Putamen (tissue), 1 donor: ENCODE data around the gene TGFBR3L.
"Not testable (repeated sequence)": the region's sequence is repeated elsewhere in the genome, so short reads cannot be mapped to it uniquely, and the experiment has no call there.

Experiments used
- DNase-seq: peaks from one replicate; pipeline ENCODE4 v3.0.0-alpha.2; 2016; ENCODE audit warnings: low spot score

TGFBR3L gene

DNA sequence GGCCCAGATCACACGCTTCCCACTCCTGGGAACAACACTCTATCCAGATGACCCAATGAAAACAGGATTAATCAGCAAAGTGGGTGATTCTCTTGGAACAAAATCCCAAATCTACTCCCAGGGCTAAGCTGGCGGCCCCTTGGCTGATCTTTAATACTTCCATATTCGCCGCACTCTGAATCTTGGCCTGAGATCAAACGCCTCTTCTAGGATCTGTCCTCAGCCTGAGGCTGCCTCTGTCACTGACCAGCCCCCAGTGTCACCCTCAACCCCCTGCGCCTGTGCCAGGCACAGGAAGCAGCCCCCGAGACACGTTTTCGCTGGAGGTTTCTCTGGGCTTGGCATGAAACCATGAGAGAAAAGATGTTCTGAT lies 13.7 kb downstream of the TGFBR3L start:
- DNase-seq: no peak

DNA sequence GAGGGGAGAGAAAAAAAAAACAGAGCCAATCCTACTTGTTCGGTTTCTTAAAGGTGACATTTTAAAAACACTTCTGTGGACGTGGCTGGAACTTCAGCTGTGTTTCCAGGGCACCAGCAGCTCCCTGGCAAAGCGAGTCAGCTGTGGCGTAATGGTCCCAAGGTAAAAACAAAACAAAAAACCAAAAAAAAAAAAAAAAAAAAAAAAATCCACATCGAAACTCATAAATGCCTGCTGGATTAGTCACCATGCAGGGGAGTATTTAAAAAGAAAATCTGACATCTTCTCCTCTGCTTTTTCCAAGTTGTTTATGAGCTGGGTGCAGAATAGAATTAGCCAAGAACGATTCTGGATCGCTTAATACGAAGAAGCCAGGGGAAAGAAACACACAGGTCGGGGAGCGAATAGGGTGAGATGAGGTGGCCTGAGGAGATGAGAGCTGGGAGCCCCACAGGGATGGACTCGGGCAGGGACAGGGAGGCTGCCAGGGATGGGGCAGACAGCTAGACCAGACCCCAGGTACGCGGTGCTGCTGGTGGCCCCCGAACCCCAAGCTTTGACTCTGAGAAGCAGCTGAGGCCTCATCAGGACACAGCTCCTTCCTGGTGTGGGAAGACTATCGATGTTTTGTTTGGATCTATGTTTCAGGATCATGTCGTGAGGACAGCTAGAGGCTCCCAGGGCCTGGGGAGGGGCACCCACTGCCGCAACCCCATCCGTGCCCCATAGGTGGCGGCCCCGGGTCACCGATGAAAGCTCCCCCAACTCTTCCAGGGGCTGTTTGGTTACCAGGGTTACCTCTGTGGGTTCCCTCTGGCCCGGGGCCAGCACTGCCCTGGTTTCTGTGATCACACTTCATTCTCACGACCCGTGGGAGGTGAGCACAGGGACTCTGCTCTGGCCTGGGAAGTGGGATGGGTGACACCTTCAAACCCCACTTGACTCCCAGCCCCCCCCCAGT lies 14.4 kb downstream of the TGFBR3L start:
- no peak for DNase-seq

DNA sequence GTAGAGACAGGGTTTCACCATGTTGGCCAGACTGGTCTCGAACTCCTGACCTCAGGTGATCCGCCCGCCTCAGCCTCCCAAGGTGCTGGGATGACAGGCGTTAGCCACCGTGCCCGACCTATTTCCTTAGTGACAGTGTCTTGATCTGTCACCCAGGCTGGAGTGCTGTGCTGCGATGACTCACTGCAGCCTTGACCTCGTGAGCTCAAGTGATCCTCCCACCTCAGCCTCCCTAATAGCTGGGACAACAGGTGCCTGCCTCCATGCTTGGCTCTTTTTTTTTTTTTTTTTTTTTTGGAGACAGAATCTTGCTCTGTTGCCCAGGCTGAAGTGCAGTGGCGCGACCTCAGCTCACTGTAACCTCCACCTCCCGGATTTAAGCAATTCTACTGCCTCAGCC lies 15.4 kb downstream of the TGFBR3L start:
- DNase-seq: not testable (repeated sequence)

DNA sequence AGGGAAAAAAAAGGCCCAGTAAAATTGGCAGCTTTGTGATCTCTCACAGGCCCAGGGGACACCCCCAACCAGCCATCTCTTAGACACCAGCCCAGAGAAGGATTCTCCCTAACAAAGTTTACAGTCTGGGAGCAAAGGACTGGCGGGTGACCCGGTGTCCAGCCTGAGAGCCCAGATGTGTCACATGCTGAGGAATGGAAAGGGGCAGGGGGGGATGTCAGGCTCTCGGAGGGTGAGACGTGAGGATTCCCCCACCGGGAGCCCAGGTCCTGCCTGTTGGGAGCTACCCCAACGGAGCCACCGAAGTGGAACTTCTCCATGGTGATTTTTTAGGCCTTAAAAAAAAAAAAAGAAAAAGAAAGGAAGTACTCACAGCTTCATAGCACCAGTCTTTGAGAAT lies 16.1 kb downstream of the TGFBR3L start:
- DNase-seq: no peak

DNA sequence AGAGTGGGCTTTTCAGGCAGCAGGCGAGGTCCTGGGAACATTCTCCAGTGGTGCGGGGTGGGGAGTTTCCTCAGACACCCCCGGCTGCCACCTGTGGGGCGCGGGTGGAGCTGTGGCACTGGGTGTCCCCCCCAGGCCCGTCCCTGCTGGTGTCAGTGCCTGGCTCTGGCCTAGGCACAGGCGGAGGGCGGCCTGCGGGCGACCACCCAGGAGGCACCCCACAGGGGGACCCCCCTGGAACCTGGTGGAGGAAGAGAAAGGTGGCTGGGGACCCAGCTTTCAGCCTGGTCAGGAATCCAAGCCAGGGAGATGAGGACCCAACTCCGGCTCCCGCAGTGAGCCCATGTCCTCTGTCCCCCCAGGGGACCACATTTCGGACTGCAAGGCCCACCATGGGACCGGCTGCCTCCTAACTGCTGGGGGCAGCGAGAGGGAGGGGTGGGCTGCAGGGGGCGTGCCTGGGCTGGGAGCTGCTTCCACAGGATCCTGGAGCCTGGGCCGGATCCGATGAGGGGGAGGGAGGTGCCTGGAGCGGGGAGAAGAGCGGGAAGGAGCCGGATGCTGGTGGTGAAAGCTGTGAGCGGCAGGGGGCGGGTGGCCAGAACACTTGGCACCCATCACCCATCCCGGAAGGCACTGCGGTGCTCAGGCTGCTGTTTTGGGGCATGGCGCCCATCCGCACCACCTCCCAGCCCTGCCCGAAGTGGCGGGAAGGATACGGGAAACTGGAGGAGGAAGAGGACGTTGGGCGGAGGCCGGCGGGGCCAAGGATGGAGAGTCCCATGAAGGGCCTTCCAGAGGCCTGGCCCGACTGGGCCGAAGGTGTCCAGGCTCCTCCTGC lies 16.8 kb downstream of the TGFBR3L start:
- no peak for DNase-seq

DNA sequence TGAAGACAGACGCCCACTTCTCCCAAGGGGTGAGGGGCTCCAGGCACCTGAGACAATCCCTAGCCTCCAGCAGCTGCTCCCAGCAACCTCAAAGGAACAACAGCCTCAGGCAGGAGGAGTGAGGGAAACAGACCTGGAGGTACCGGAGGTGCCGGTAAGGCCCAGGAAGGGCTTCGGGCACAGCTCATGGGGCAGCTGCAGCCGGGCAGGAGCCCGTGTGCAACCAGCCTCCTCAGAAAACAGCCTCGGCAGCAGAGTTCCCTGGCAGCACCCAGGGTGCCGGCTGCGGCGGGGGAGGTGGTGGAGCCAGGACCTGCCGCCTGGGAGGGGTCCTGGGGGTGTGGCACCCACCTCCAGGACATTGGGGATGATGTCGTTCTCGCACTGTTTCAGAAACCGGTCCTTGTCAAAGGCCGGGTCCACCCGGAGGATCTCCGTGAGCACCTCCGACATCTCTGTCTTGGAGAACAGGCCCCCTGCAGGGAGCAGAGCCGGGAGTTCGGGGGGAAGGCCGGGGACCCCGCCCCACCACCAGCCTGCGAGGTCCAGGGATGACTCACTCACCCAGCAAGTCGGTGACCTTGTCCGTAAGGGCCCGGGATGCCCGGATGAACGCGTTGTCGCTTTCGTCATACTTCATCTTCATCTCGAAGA lies 17.8 kb downstream of the TGFBR3L start:
- DNase-seq: no peak

DNA sequence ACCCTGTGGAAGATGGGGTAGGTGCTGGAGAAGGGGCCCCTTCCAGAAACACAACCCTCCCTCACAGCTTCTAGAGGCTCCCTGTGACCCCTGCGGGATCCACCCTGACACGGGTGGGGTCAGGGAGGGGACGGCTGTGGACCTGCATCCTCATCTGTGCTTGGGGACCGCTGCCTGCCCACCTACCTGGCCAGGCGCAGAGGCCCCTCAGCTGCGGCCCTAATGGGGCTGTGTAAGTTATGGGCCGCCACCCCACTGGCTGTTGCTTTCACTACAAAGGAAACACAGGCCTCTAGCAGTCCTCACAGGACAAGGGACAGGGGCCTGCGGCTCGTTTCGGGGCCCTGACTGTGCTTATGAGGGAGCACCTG lies 18.3 kb downstream of the TGFBR3L start:
- no peak for DNase-seq

DNA sequence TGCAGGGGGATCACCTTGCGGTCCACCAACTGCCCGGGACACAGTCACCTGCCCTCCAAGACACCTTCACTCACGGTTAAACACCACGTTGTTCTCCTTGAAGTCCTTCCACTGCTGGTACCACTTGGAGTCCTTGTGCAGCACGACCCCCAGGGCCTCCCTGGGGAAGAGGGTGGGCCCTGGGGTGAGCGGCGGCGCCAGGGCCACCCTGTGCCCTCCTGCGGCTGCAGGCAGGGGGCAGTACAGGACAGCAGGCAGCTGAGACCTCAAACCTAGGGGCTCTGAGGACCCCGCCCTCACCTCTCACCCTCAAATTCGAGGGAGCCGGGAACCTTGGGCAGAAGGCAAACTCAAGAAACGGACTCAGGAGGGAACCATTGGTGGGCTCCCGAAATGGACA lies 18.8 kb downstream of the TGFBR3L start:
- no peak for DNase-seq

DNA sequence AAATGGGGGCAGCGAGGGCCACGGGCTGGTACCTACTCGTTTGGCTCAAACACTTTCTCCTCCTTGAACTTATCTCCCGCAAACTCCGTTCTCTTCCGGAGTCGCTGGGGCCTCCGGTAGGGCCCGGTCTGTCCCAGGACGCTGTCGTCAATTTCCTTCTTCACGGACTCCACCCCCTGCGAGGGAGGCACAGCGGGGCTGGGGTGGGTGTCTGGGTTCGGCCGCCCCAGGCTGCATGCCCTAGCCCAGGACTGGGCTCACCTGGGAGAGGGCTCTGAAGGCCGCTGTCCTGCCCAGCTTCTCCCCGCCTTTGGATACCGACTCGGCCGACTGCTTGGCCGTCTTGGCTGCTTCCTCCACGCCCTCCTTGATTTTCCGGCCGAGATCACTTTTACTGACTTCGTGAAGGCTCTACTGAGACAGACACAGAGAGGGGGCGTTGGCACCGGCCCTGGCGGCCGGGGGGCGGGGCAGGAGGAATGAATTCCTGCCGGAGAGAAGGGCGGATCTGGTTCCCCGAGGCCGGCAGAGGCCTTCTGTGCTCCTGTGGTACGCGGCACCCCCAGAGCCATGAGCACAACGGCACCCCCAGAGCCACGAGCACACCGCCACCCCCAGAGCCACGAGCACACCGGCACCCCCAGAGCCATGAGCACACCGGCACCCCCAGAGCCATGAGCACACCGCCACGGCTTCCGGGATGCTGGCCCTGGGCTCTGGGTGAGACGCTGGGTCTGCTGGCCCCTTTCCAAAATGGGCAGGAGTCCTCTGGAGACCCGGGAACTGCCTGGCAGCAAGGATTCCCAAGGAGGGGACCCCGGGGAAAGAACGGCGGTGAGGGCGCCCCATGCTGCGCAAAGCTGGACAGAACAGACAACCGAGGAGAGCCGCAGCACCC lies 19.4 kb downstream of the TGFBR3L start:
- DNase-seq: no peak

DNA sequence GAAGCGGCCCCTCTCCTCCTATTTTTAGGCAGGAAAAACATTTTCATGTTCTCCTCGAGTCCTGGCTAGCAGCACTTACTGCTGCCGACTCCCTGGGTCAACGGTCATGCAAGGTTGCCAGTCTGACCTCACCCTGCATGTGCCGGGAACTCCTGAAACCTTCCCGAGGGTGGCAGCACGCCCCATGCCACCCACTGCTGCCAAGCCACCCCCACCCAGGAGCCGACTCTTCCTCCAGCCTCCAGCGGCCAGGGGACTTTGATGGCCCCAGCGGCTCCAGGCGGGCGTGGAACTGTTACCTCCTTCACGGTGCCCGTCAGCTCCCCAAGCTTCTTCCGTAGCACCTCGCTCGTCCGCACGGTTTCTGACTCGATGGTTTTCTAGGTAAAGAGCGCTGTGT lies 20.1 kb downstream of the TGFBR3L start:
- DNase-seq: no peak

DNA sequence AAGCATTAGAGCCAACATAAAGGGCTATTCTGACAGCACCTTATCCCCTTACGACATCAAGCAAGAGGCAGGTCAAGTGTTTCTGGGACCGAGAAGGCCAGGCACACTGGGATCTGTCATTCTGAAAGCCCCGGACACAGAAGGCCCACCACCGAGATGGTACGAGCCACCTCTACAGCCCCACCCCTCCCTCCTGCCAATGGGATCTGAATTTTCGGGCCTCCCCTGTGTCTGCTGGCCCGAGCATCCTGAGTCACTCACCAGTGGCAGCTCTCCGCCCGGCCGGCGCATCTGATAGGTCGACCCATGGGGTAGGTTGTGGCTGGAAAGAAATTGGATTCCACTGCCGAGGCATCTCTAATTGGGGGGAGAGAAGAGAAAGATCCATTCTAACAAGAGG lies 26.2 kb downstream of the TGFBR3L start:
- DNase-seq: no peak

DNA sequence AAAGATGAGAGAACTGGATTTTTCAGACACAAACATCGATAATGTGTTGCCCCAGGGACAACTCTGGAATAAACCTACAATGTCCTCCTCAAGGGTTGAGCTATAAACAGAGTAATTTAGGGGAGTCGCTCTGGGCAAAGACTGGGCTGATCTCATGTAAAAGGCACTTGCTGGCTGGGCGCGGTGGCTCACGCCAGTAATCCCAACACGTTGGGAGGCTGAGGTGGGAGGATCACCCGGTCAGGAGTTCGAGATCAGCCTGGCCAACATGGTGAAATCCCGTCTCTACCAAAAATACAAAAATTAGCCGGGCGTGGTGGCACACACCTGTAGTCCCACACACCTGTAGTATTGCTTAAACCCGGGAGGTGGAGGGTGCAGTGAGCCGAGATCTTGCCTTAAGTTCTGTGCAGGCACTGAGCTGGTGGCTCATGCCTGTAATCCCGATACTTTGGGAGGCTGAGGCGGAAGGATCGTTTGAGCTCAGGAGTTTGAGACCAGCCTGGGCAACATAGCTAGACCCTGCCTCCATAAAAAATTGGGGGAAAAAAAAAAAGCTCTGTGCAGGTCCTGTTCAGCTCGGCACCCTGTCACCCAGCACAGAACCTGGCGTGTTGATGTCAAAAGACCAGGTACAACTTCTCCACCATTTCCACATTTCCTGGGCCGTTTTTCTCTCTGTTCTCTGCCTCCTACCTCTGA lies 27.4 kb downstream of the TGFBR3L start:
- DNase-seq: no peak

DNA sequence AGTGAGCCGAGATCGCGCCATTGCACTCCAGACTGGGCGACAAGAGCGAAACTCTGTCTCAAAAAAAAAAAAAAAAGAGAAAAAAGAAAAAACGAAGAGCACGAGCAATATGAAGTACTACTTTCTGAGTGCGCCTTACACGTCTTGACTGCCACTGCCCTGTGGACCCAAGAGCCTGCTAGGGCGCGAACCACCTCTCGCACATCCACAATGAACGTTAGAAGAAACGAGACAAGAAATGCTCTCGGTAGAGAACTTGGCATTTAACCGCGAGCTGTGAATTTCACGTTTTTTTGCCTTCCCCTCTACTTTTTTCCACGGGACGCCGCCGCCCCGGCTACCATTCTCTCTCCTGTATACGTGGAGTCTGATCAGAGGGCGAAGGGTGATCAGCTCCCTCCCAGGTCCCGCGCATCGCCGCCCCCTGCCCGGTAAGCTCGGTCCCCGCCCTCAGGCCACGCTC lies 28.4 kb downstream of the TGFBR3L start:
- DNase-seq: no peak

DNA sequence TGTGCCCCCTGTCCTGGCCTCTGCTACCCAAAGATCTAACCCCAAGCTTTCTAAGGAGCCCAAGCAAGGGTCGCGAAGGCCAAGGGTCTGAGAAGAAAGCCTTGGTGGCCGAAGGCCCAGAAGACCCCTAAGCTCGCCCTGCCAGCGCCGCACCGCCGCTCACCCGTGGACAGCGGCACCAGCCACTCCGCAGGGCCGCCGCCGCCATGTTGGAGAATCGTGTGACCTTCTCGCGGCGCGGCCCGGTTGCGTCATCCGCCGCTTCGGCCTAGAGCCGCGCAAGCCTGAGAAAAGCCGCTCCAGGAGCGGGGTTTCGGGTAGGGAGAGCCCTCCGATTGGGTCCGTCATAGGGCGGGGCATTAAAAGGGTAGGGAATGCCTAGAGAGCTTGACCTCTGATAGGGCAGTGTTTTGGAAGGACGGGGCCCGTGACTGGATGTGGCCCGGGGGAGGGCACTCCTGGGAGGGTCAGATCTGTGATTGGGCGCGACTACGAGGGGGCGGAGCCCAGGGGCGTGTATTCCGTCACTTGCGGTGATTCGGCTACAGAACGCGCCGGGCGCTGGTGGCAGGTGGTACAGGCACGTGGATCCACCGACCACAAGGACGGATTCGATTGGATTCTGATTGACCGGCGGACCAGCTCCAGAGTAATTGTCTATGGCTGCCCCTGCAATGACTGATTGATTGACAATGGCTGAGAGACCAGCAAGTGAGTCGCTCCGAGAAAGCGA lies 29.0 kb downstream of the TGFBR3L start, which contains the start of gene TIMM44:
Gene TIMM44 (minus strand): TSS at position 223 of the 733 bp plus-strand sequence. CDS start 15 bp downstream, at position 208.
- peak; percentile 100 for DNase-seq

DNA sequence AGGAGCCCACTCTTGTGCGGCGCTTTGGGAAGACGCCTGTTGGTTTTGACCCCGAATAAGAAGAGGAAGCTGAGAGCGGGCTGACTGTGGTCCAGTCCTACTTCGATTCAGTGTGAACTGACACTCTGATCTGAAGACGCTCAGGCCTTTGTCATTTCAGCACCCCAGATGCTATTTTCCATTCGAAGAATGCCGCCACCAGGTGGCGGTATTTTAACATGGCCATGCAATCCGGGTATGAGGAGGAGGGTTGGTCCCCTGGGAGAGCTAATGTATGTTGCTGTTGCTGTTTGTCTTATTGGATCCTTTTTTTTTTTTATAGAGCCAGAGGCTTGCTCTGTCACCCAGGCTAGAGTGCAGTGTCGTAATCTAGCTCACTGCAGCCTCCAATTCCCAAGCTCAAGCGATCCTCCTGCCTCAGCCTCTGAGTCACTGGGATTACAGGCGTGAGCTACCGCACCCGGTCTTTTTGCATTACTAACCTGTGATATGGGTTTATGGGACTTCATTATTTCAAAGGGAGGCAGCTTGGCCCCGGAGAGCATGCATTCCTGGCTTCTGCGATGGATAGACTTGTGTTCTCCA lies 29.6 kb downstream of the TGFBR3L start:
- peak; percentile 90 for DNase-seq

DNA sequence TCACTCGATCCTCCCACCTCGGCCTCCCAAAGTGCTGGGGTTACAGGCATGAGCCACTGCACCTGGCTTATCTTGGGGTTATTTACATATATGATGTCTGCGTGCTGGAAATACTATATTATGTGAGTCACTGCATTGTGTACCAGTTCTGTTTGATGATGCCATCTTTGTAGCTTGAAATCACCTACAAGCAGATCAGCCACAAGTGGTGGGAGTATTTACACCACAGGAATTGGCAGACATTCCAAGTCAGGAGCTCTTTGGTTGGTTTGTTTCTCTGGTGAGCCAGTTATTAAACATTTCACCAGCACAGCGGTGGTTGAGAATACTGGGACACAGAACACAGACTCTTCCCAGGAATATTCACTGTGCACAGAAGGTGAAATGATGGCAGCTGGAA lies 33.3 kb downstream of the TGFBR3L start:
- no peak for DNase-seq

DNA sequence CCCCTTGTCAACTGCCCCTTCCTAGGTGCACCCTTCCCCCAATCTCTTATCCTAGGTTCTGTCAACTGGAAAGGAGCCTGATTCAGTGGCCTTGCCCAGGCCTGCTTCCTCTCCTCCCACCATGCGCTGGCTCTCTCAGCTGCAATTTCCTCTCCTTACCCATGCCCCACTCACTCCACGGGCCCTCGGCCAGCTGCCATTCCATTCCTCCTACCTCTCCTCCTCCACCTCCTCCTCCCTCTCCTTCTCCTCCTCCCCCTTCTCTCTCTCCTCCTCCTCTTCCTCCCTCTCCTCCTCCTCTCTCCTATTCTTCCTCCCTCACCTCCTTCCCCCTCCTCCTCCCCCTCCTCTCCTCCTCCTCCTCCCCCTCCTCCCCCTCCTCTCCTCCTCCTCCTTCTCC lies 38.4 kb downstream of the TGFBR3L start:
- no peak for DNase-seq

DNA sequence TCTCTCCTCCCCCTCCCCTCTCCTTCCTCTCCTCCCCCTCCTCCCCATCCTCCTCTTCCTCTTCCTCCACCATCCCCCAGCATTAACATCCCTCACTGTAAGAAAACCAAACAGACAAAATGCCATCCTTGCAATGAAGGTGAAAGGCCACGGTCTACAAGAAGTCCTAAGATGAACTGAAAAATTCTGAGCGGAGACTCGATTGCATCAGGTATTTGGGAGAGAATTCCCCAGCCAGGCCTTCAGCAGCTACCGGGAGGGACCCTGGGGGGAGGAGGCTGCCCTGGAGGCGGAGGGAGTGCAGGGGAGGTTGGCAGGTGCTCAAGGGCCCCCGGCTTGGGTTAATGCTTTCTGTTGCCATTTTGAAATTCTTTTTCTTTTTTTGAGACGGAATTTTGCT lies 38.9 kb downstream of the TGFBR3L start:
- no peak for DNase-seq

DNA sequence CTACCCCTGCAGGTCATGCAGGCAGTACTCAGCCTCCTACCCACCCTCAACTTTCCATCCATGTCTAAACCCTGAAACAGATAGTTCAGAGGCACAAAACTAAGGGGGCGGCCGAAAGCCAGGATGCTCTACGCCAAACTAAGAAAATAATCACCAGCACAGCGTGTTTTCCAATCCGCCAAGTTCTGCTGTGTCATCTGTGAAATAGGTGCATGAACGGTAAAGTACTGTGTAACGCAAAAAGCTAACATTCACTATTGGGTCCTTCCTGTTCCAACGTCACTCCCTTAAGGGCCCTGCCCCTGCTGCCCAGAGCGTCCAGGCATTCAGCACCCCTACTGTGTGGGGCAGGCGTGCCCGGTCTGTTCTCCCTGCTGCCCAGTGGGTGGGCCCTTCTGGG lies 41.1 kb downstream of the TGFBR3L start:
- no peak for DNase-seq

DNA sequence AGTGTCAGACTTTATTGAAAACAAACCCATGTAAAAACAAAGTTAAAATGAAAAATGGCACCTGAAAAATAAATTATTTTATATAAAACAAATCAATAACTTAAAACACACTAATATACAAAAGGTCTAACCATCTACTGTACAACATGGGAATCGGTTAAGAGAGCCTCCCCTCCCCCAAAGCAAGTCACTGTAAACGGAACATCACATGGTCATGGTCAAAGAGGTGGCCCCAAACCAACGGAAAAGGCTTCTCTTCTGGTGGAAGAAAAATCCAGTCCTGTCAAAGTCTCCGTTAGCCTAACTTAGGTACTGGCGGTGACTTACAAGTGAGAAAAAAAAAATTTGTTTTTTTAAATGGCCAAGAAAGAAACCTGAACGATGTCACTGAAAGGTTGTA lies 44.6 kb downstream of the TGFBR3L start:
- DNase-seq: no peak
